Measurements from ENCODE around the gene UBXN7.

The UBXN7 gene

DNA sequence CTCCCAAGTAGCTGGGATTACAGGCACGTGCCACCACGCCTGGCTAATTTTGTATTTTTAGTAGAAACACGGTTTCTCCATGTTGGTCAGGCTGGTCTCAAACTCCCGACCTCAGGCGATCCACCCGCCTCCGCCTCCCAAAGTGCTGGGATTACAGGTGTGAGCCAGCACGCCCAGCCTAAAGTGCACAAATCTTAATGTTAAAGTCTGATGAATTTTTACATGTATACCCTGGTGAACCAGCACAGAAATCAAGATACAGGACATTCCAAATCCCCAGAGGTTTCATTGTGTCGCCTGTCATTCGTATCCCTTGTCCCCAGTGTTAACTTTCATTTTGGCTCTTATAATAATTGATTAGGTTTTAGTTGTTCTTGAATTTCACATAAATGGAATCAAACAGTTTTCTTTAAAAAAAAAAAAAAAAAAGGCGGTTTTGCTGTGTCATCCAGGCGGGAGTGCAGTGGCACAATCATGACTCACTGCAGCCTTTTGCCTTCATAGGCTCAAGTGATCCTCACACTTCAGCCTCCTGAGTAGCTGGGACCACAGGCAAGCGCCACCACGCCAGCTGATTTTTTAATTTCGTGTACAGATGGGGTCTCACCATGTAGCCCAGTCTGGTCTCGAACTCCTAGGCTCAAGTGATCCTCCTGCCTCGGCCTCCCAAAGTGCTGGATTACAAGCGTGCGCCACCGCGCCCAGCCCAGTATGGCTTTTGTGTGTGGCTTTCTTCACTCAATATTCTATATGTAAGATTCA lies 92.6 kb downstream of the UBXN7 start:
- no peak for TF ChIP-seq EGR1 (IDR thresholded peaks at IDR 0.05)
- no peak for TF ChIP-seq ZBTB7A (IDR thresholded peaks at IDR 0.05; ENCODE audit: low read depth)
- no peak for TF ChIP-seq MAX (IDR thresholded peaks at IDR 0.05)
- no peak for TF ChIP-seq TAF1 (IDR thresholded peaks at IDR 0.05; ENCODE audit: low read depth)
- no peak for TF ChIP-seq USF1 (IDR thresholded peaks at IDR 0.05)
- no peak for TF ChIP-seq YY1 (IDR thresholded peaks at IDR 0.05; ENCODE audit: low read depth)
- no peak for TF ChIP-seq FOXM1 (IDR thresholded peaks at IDR 0.05; ENCODE audit: borderline replicate concordance, low read depth)
- TF ChIP-seq CEBPB (IDR thresholded peaks at IDR 0.05) = no peak
- no peak for TF ChIP-seq NFIC (IDR thresholded peaks at IDR 0.05)
- no peak for TF ChIP-seq CREB1 (IDR thresholded peaks at IDR 0.05; ENCODE audit: low read depth)
- TF ChIP-seq TEAD4 (IDR thresholded peaks at IDR 0.05) = no peak
- TF ChIP-seq EP300 (IDR thresholded peaks at IDR 0.05; ENCODE audit: borderline replicate concordance) = no peak
- no peak for TF ChIP-seq RAD21 (IDR thresholded peaks at IDR 0.05; ENCODE audit: low read depth)
- no peak for TF ChIP-seq TCF12 (IDR thresholded peaks at IDR 0.05; ENCODE audit: low read depth)
- no peak for TF ChIP-seq REST (IDR thresholded peaks at IDR 0.05; ENCODE audit: low read depth)

DNA sequence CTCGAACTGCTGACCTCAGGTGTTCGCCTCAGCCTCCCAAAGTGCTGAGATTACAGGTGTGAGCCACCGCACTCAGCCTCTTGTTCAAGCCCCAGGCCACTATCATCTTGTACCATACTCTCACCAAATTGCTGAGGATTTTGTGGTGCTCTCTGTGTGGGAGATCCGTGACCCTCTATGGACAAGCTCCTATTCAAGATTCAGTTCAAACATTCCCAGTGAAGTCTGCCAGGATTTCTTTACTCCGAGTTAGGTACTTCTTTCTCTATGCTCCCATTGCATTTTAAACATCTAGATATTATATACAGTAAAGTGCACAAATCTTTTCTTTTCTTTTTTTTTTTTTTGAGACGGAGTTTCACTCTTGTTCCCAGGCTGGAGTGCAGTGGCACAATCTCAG lies 93.2 kb downstream of the UBXN7 start:
- no peak for TF ChIP-seq NFIC (IDR thresholded peaks at IDR 0.05)
- TF ChIP-seq CREB1 (IDR thresholded peaks at IDR 0.05; ENCODE audit: low read depth) = no peak
- no peak for TF ChIP-seq TEAD4 (IDR thresholded peaks at IDR 0.05)
- no peak for TF ChIP-seq REST (IDR thresholded peaks at IDR 0.05; ENCODE audit: low read depth)
- TF ChIP-seq TAF1 (IDR thresholded peaks at IDR 0.05; ENCODE audit: low read depth) = no peak
- TF ChIP-seq CEBPB (IDR thresholded peaks at IDR 0.05) = no peak
- no peak for TF ChIP-seq ZBTB7A (IDR thresholded peaks at IDR 0.05; ENCODE audit: low read depth)

GRCh38 chr3:196336319-196337145 lies 95.7 kb downstream of the UBXN7 start:
- TF ChIP-seq FOXM1 (IDR thresholded peaks at IDR 0.05; ENCODE audit: borderline replicate concordance, low read depth) (no peak), TCF12 (IDR thresholded peaks at IDR 0.05; ENCODE audit: low read depth) (no peak), REST (IDR thresholded peaks at IDR 0.05; ENCODE audit: low read depth) (no peak)

DNA sequence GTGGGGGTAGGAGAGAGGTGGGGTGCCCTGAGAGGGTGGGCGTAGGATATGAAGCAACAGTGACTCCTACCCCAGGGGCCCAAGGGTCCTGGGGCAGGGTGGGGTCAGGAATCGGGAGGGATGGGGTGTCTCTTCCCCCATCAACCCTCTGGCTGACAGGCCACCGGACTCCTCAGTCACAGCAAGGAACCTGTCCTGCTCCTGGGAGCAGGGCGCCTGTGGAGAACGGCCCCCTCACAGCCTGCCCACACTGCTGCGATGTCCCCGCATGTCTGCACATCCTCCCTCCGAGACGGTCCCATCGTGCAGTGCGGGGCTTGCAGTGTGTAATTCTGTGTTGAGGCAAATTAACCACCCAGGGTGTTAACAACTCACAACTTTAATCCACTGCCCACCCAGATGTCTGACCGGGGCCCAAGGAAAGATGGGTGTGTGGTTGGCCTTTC lies 96.7 kb downstream of the UBXN7 start:
- no peak for TF ChIP-seq FOXM1 (IDR thresholded peaks at IDR 0.05; ENCODE audit: borderline replicate concordance, low read depth)
- TF ChIP-seq ZBTB7A (IDR thresholded peaks at IDR 0.05; ENCODE audit: low read depth) = no peak
- TF ChIP-seq EP300 (IDR thresholded peaks at IDR 0.05; ENCODE audit: borderline replicate concordance) = no peak
- no peak for TF ChIP-seq YY1 (IDR thresholded peaks at IDR 0.05; ENCODE audit: low read depth)
- no peak for TF ChIP-seq TCF12 (IDR thresholded peaks at IDR 0.05; ENCODE audit: low read depth)
- TF ChIP-seq RAD21 (IDR thresholded peaks at IDR 0.05; ENCODE audit: low read depth) = no peak
- no peak for TF ChIP-seq MAX (IDR thresholded peaks at IDR 0.05)
- no peak for TF ChIP-seq TEAD4 (IDR thresholded peaks at IDR 0.05)
- TF ChIP-seq EGR1 (IDR thresholded peaks at IDR 0.05) = no peak
- no peak for TF ChIP-seq CREB1 (IDR thresholded peaks at IDR 0.05; ENCODE audit: low read depth)
- TF ChIP-seq REST (IDR thresholded peaks at IDR 0.05; ENCODE audit: low read depth) = no peak
- no peak for TF ChIP-seq CEBPB (IDR thresholded peaks at IDR 0.05)

Measured in Ishikawa (cell line).